ENCODE data around the gene TNS1. TPM values are rescaled to one million over a fixed set of nuclear protein-coding genes. Genes with fewer than 3 reads are reported as not detected.

Gene TNS1
- total RNA-seq, 1 donor from 2014 or later: 219 TPM

DNA sequence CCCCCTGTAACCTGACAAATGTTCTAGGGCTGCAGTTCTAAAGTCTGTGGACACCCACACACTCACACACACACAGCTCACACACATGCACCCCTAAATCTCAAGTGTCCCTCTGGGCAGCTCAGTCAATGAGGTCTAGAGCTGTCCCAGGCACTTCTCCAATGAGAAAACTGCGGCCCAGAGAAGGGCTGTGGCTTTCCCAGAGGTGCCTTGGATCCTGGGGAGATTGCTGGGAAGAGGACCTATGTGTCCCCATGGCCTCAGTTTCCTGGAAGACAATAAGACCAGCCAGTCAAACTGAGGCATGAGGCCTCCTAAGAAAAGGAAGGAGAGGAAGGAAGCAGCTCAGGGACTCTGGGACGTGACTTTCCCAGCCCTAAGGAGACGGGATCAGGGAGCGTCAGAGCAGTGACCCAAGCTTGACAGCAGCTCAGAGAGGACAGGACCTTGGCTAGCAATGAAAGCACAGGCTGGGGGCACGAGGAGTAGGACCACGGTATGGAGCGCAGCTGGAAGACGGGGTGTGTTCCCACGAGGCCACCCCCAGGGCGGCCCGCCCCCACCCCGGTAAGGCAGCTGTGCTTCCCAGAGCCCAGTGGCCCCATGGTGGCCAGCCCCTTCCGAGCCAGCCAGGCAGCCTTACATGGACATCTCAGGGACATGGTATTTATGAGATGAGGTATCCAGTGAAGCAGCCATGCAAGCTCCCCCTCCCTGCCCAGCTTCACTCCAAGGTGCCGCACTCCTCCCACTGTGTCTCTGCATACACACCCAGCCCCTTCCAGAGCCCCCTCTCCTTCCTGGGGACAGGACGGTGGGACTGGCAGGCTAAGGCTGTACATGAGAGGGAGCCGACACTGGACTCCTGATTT lies 46.0 kb downstream of the TNS1 start:
- H3K4me3 ChIP-seq (ENCODE audit: insufficient read depth, low read depth, low read length): no peak overlapping the region
- TF ChIP-seq, protein P1, sequence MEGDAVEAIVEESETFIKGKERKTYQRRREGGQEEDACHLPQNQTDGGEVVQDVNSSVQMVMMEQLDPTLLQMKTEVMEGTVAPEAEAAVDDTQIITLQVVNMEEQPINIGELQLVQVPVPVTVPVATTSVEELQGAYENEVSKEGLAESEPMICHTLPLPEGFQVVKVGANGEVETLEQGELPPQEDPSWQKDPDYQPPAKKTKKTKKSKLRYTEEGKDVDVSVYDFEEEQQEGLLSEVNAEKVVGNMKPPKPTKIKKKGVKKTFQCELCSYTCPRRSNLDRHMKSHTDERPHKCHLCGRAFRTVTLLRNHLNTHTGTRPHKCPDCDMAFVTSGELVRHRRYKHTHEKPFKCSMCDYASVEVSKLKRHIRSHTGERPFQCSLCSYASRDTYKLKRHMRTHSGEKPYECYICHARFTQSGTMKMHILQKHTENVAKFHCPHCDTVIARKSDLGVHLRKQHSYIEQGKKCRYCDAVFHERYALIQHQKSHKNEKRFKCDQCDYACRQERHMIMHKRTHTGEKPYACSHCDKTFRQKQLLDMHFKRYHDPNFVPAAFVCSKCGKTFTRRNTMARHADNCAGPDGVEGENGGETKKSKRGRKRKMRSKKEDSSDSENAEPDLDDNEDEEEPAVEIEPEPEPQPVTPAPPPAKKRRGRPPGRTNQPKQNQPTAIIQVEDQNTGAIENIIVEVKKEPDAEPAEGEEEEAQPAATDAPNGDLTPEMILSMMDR (IDR thresholded peaks at IDR 0.05; ENCODE audit: insufficient read depth, low read depth, low read length): no peak
- no peak for TF ChIP-seq EZH2 (IDR thresholded peaks at IDR 0.05; ENCODE audit: insufficient read depth, low read length)
- peaks cover 38% of the 10 kb centered on the region for H3K36me3 Mint-ChIP-seq (ENCODE audit: low read depth, unreplicated experiment)
- H3K27ac ChIP-seq (ENCODE audit: low read depth, low read length): no peak overlapping the region
- peak overlapping the region; percentile 78 for H3K27ac Mint-ChIP-seq (ENCODE audit: unreplicated experiment)
- no peak for DNase-seq (ENCODE audit: low read depth)
- peaks cover 5% of the 10 kb centered on the region for H3K4me1 ChIP-seq (ENCODE audit: insufficient read depth, low read length)
- no peaks in the 10 kb centered on the region for H3K27me3 ChIP-seq (ENCODE audit: insufficient read depth, low read length)
- H3K9me3 ChIP-seq (ENCODE audit: insufficient read depth, low read depth, low read length): no peaks in the 10 kb centered on the region
- H3K79me2 ChIP-seq (ENCODE audit: insufficient read depth, low read length): peaks cover 45% of the 10 kb centered on the region
- no peak overlapping the region for H3K4me2 ChIP-seq (ENCODE audit: low read length)
- H3K9ac ChIP-seq (ENCODE audit: low read length): no peak overlapping the region
- peaks cover 5% of the 10 kb centered on the region for H3K36me3 ChIP-seq (ENCODE audit: insufficient read depth, low read length)
- peak overlapping the region; percentile 8 for H3K4me3 Mint-ChIP-seq (ENCODE audit: unreplicated experiment)
- H3K27me3 Mint-ChIP-seq (ENCODE audit: low read depth, unreplicated experiment): no peaks in the 10 kb centered on the region
- peaks cover 67% of the 10 kb centered on the region for H4K20me1 ChIP-seq (ENCODE audit: insufficient read depth, low read length)
- H3K9me3 Mint-ChIP-seq (ENCODE audit: unreplicated experiment): no peaks in the 10 kb centered on the region
- H2AFZ ChIP-seq (ENCODE audit: low read depth, low read length): no peak overlapping the region
- no peak for FAIRE-seq
- H3K4me1 Mint-ChIP-seq (ENCODE audit: low read depth, unreplicated experiment): peaks cover 40% of the 10 kb centered on the region

DNA sequence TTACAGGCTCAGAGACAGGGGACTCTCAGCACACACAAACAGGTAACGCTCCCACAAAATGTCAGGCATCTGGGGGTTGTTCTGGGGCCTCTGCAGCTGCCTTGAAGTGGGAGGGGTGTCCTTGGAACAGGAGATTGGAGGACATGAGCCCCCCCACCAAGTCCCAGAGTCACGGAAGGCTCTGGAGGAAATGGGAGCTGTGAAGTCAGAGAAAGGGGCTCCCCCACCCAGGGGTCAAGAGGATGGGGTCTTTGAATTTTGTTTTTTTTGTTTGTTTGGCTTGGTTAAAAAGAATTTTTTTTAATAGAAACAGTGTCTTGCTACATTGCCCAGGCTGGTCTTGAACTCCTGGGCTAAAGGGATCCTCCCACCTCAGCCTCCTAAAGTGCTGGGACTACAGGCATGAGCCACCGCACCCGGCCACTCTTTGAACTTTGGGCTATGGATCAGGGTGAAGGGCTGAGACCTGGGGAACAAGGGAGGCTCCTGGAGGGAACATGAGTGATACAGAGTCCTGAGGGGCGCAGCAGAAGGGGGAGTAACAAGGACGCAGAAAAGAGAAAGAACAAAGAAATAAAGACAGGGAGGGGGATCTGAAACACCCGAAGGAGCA lies 46.8 kb downstream of the TNS1 start:
- peaks cover 40% of the 10 kb centered on the region for H3K4me1 Mint-ChIP-seq (ENCODE audit: low read depth, unreplicated experiment)
- no peaks in the 10 kb centered on the region for H3K9me3 Mint-ChIP-seq (ENCODE audit: unreplicated experiment)

More for the DNA sequence above, 46.8 kb downstream of the TNS1 start:
- TF ChIP-seq, protein P1 (IDR thresholded peaks at IDR 0.05; ENCODE audit: insufficient read depth, low read depth, low read length): no peak
- TF ChIP-seq EZH2 (IDR thresholded peaks at IDR 0.05; ENCODE audit: insufficient read depth, low read length): no peak
- H3K36me3 Mint-ChIP-seq (ENCODE audit: low read depth, unreplicated experiment): peaks cover 36% of the 10 kb centered on the region
- peaks cover 5% of the 10 kb centered on the region for H3K4me1 ChIP-seq (ENCODE audit: insufficient read depth, low read length)
- no peak overlapping the region for H3K4me3 Mint-ChIP-seq (ENCODE audit: unreplicated experiment)
- H2AFZ ChIP-seq (ENCODE audit: low read depth, low read length): no peak overlapping the region
- no peak overlapping the region for H3K9ac ChIP-seq (ENCODE audit: low read length)
- H4K20me1 ChIP-seq (ENCODE audit: insufficient read depth, low read length): peaks cover 72% of the 10 kb centered on the region
- H3K4me2 ChIP-seq (ENCODE audit: low read length): no peak overlapping the region
- no peaks in the 10 kb centered on the region for H3K27me3 ChIP-seq (ENCODE audit: insufficient read depth, low read length)
- H3K9me3 ChIP-seq (ENCODE audit: insufficient read depth, low read depth, low read length): no peaks in the 10 kb centered on the region
- H3K79me2 ChIP-seq (ENCODE audit: insufficient read depth, low read length): peaks cover 47% of the 10 kb centered on the region
- FAIRE-seq (no peak), DNase-seq (ENCODE audit: low read depth) (no peak)
- H3K27me3 Mint-ChIP-seq (ENCODE audit: low read depth, unreplicated experiment): no peaks in the 10 kb centered on the region
- H3K4me3 ChIP-seq (ENCODE audit: insufficient read depth, low read depth, low read length): no peak overlapping the region
- H3K36me3 ChIP-seq (ENCODE audit: insufficient read depth, low read length): peaks cover 5% of the 10 kb centered on the region
- H3K27ac Mint-ChIP-seq (ENCODE audit: unreplicated experiment): peak overlapping the region; percentile 66
- H3K27ac ChIP-seq (ENCODE audit: low read depth, low read length): no peak overlapping the region
